ENCODE data around the gene SHC2.

Gene SHC2

GRCh38 chr19:408441-408901, 52.4 kb downstream of the SHC2 start:
- POLR2A ChIA-PET: no interaction called here
- DNase-seq (ENCODE audit: low read depth, low spot score): no peak
- no peak for TF ChIP-seq CTCF (IDR thresholded peaks at IDR 0.05; ENCODE audit: insufficient read depth, low read length, missing control alignments)
- CTCF ChIA-PET: no interaction called here
- H3K4me3 ChIP-seq (ENCODE audit: low read depth, low read length): peak overlapping the region; percentile 40

DNA sequence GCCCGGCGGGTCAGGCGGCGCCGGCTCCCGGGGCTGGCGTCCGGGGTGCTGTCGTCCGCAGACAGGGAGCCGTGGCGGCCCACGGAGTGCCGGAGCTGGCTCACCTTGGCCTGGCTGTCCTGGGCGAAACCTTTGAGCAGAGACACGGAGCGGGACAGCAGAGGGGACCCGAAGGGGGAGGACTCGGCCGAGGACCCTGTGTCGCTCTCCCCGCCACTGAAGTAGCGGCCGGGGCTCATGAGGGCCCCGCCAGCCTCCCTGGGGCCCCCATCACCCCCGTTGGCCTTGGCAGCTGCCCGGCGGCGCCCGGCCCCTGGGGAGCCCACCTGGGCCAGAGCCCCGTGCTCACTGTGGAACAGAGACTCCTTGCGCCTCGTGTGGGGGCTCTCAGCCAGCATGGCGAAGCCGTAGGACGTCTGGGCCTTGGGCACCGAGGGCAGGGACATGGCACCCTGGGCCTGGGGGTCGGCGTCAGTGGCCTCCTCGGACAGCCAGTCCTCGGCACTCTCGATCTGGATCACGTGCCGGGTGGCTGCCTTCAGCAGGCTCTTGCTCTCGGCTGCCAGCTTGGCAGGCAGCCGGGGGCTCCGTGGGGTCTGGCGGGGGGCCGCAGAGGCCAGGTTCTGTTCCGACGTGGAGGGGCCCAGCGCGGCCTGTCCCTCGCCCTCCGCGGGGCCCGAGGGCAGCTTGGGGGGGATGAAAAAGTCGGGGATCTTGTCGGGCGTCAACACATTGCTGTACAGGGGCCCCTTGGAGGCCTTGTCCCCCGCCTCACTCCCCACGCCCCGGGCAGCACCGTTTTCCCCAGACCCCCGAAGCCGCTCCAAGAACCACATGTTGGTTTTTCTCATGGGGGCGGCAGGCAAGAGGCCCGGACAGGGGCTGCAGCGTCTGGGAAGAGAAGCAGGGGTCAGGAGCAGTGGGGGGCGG, 53.1 kb downstream of the SHC2 start:
- no peak for TF ChIP-seq CTCF (IDR thresholded peaks at IDR 0.05; ENCODE audit: insufficient read depth, low read length, missing control alignments)
- CTCF ChIA-PET: no interaction called here
- no peak for DNase-seq (ENCODE audit: low read depth, low spot score)
- POLR2A ChIA-PET: no interaction called here
- no peak overlapping the region for H3K4me3 ChIP-seq (ENCODE audit: low read depth, low read length)

DNA sequence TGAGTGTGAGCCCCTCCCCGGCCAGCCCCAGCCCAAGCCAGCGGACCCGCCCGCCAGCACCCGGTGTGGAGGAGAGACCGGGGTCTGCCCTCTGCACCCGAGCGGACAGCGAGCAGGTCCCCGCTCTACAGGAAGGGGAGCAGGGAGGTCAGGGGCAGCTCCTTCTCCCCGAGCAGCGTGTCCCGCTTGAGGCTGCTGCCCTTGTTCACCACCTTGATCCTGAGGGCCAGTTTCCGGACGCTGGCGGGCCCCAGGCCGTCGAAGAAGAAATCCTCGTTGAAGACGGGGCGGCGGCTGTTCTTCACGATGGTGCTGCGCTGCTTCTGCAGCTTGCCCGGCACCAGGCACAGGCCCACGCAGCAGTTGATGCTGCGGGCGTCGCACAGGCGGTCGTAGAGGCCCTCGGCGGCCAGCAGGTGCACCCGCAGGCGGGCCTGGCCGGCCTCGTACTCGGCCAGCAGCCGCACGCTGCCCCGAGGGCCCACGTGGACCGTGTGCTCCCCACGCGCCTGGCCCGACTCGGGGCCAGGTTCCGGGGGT, 53.8 kb downstream of the SHC2 start:
- POLR2A ChIA-PET: no interaction called here
- TF ChIP-seq CTCF (IDR thresholded peaks at IDR 0.05; ENCODE audit: insufficient read depth, low read length, missing control alignments): no peak
- no peak for DNase-seq (ENCODE audit: low read depth, low spot score)
- CTCF ChIA-PET: no interaction called here
- H3K4me3 ChIP-seq (ENCODE audit: low read depth, low read length): no peak overlapping the region

- no peak overlapping the region for H3K4me3 ChIP-seq (ENCODE audit: low read depth, low read length)
- no peak for TF ChIP-seq CTCF (IDR thresholded peaks at IDR 0.05; ENCODE audit: insufficient read depth, low read length, missing control alignments)
- CTCF ChIA-PET: no interaction called here
- no peak for DNase-seq (ENCODE audit: low read depth, low spot score)
- POLR2A ChIA-PET: no interaction called here
These were observed 54.6 kb downstream of the SHC2 start for GRCh38 chr19:406135-406781.

DNA sequence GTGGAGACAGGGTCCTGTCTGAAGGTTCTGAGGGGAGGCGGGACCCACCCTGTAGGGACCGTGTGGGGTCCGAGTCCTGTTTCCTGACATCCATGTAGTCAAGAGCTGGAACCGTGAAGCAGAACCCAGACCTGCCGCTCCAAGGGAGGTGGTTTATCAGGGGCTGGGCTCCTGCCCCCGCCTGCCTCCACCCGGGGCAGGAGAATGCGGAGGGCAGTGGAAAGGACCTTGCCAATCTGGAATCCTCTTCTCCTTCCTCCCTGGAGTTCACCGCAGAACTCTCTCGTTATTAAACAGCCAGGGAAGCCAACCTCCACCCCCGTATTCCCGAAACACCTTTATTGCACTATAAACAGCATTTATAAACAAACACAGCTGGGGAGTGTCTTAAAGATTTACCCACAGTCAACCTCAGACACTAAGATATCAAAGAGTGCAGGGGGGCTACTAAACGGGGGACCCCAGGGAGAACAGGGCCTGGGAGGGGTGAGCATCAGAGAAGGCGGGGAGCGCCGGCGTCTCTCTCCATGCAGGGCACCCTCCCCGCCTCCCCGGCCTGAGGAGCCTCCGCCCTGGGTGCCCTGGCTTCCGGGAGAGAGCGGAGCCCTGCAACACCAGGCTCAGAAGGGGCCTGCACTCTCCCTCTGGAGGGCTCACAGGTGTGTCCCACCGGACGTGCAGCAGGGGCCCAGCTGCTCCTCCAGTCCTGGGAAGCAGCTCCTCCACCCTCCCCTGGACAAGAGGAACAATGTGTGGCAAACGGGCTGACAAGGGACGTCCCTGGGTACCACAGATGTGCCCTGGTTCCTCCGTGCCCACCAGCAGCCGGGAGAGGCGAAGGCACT, 55.5 kb downstream of the SHC2 start:
- ChIA-PET POLR2A (no interaction called here), CTCF (no interaction called here)
- TF ChIP-seq CTCF (IDR thresholded peaks at IDR 0.05; ENCODE audit: insufficient read depth, low read length, missing control alignments): no peak
- DNase-seq (ENCODE audit: low read depth, low spot score): no peak
- no peak overlapping the region for H3K4me3 ChIP-seq (ENCODE audit: low read depth, low read length)
